Endothelial cell of umbilical vein (primary cell): Measurements from ENCODE around the gene ACTBL2. TPM values are rescaled to one million over a fixed set of nuclear protein-coding genes. Genes with fewer than 3 reads are reported as not detected.
A peak's percentile ranks its signal among the peaks of the same experiment; 100 is the strongest.

Source experiments
- BruUV-seq: library from RNA; stranded (reverse); fragments of 400-500 nt; replicated peaks from 2 replicates; lab custom pipeline; 2021; lab: Mats Ljungman, UMichigan
- CTCF ChIA-PET: fragments of 300-600, 350-600 bp; sonication (Branson Sonifier 250); formaldehyde crosslinking; loops from one replicate; lab custom pipeline; 2021; ENCODE audit warnings: antibody characterized with exemption, inconsistent platforms; lab: Charles Lee
- POLR2A ChIA-PET: fragments of 300-600, 350-600 bp; sonication (Branson Sonifier 250); formaldehyde crosslinking; loops from one replicate; lab custom pipeline; 2021; ENCODE audit warnings: antibody characterized with exemption, inconsistent platforms; lab: Charles Lee
- DNase-seq: peaks from one replicate; pipeline ENCODE4 v3.0.0-alpha.2; 2011; ENCODE audit warnings: low read depth, low spot score
- FAIRE-seq: peaks from 2 replicates; lab custom pipeline; 2011; peaks lifted over from hg19 to GRCh38; lab: Jason Lieb, UNC
- H2AFZ ChIP-seq: 2 replicates; pipeline ENCODE4 v1.6.0; 2012; ENCODE audit warnings: low read depth, low read length, control low read depth, inconsistent platforms
- H3K27ac ChIP-seq: 2 replicates; pipeline ENCODE4 v1.5.1; 2011; ENCODE audit warnings: low read depth, mild to moderate bottlenecking, control low read depth, low read length, moderate library complexity; ENCODE audit not compliant: insufficient read depth
- H3K27me3 ChIP-seq, 2 experiments: 2 replicates each; pipeline versions ENCODE4 v1.6.0 to v1.6.1; 2011; ENCODE audit warnings: low read length in 2 of 2, mixed read lengths in 1 of 2; ENCODE audit not compliant: control insufficient read depth in 2 of 2, insufficient read depth in 2 of 2
- H3K36me3 ChIP-seq, 2 experiments: 2 replicates in 1 of 2; 3 replicates in 1 of 2; pipeline ENCODE4 v1.5.1; 2011; ENCODE audit warnings: low read length in 2 of 2, mild to moderate bottlenecking in 1 of 2, moderate library complexity in 1 of 2; ENCODE audit not compliant: control insufficient read depth in 2 of 2, insufficient read depth in 2 of 2; ENCODE audit errors: extremely low read depth in 1 of 2
- H3K4me1 ChIP-seq: 3 replicates; pipeline ENCODE4 v1.5.1; 2011; ENCODE audit warnings: mild to moderate bottlenecking, low read length; ENCODE audit not compliant: control insufficient read depth, insufficient read depth; ENCODE audit errors: extremely low read depth
- H3K4me2 ChIP-seq: 2 replicates; pipeline ENCODE4 v1.6.1; 2011; ENCODE audit warnings: low read length, control low read depth, mixed read lengths; ENCODE audit not compliant: insufficient read depth
- H3K4me3 ChIP-seq, 3 experiments: fragments of 200-600 bp in 1 of 3; sonication (generic), shearing (Covaris generic) in 1 of 3; replicated peaks in 1 of 3; 2 replicates each; pipeline ENCODE4 v1.5.1; 2011 to 2016; ENCODE audit warnings: control low read depth in 3 of 3, low read length in 3 of 3, mild to moderate bottlenecking in 2 of 3, inconsistent platforms in 1 of 3, low read depth in 1 of 3, moderate library complexity in 1 of 3; ENCODE audit not compliant: insufficient read depth in 1 of 3
- H3K79me2 ChIP-seq: 2 replicates; pipeline ENCODE4 v1.6.0; 2012; ENCODE audit warnings: low read length, inconsistent platforms; ENCODE audit not compliant: control insufficient read depth, insufficient read depth
- H3K9ac ChIP-seq: replicated peaks from 2 replicates; pipeline ENCODE3; 2011; ENCODE audit warnings: low read length, control low read depth; ENCODE audit not compliant: insufficient read depth; ENCODE audit errors: extremely low read depth
- H3K9me1 ChIP-seq: replicated peaks from 3 replicates; pipeline ENCODE4 v1.6.0; 2011; ENCODE audit warnings: mild to moderate bottlenecking, low read length; ENCODE audit not compliant: control insufficient read depth, insufficient read depth; ENCODE audit errors: extremely low read depth
- H3K9me3 ChIP-seq: replicated peaks from 2 replicates; pipeline ENCODE4 v1.5.1; 2012; ENCODE audit warnings: low read length, inconsistent platforms; ENCODE audit not compliant: control insufficient read depth, insufficient read depth
- H4K20me1 ChIP-seq: replicated peaks from 2 replicates; pipeline ENCODE3; 2011; ENCODE audit warnings: mild to moderate bottlenecking, low read length; ENCODE audit not compliant: control insufficient read depth, insufficient read depth; ENCODE audit errors: extremely low read depth
- GATA2 ChIP-seq: IDR thresholded peaks from 2 replicates; pipeline ENCODE4 v1.7.0; 2011; ENCODE audit warnings: low read depth, mild to moderate bottlenecking, moderate library complexity, mixed read lengths, low read length; ENCODE audit not compliant: insufficient read length, insufficient read depth
- MAX ChIP-seq: IDR thresholded peaks from 2 replicates; pipeline ENCODE4 v1.6.1; 2011; ENCODE audit not compliant: insufficient read depth, insufficient read length
- MYC ChIP-seq: IDR thresholded peaks from one replicate; pipeline ENCODE4 v1.6.1; 2011; ENCODE audit warnings: mild to moderate bottlenecking, low read depth, low read length
- POLR2A ChIP-seq: IDR thresholded peaks from 2 replicates; pipeline ENCODE4 v1.6.1; 2012; ENCODE audit warnings: low read depth, mild to moderate bottlenecking, control low read depth, low read length
- POLR2AphosphoS5 ChIP-seq: IDR thresholded peaks from 2 replicates; pipeline ENCODE4 v1.6.1; 2012; ENCODE audit warnings: low read depth, mild to moderate bottlenecking, control low read depth, low read length, moderate library complexity; ENCODE audit not compliant: insufficient read depth
- dilution Hi-C: fragments of 300-500 bp; cut with MboI; formaldehyde crosslinking; loops from one replicate; pipeline ENCODE4 v1.15.0; 2019; ENCODE audit warnings: low sequenced_read_pairs; ENCODE audit not compliant: extremely low pct_ligation_motif_present
- intact Hi-C: fragments of 100-400 bp; cut with micrococcal nuclease; formaldehyde crosslinking; loops from one replicate; pipeline ENCODE4 v1.10.0; 2022
- polyA plus RNA-seq, 4 experiments: library from polyadenylated mRNA; depleted of rRNA in 3 of 4; stranded (reverse) in 3 of 4; unstranded in 1 of 4; fragments of >200 nt; gene quantifications; 2 replicates each; pipeline versions ENCODE4 v1.2.1 to v1.2.3, GENCODE V29; 2011 to 2012; ENCODE audit warnings: missing spikeins in 1 of 4
- total RNA-seq: library from RNA; stranded (reverse); gene quantifications from 2 replicates; pipeline ENCODE4 v1.2.3, GENCODE V29; 2021

The ACTBL2 gene
- total and polyA plus RNA-seq, 2 donors (not counting 3 experiments of a cell fraction or from before 2014, with no cell fraction given): 0.08 TPM; not detected in 1

- DNase-seq (no peak), FAIRE-seq (no peak)
- H3K4me3 ChIP-seq: no peak overlapping the region
- H3K9me1 ChIP-seq: no peaks in the 10 kb centered on the region
- H4K20me1 ChIP-seq: no peaks in the 10 kb centered on the region
- H3K79me2 ChIP-seq: no peaks in the 10 kb centered on the region
- no peaks in the 10 kb centered on the region for H3K9me3 ChIP-seq
- POLR2A ChIA-PET: no interaction called here
- H3K4me1 ChIP-seq: peaks cover 16% of the 10 kb centered on the region
- H3K9ac ChIP-seq: no peak overlapping the region
- dilution Hi-C loops (no loop called here), intact Hi-C loops (no loop called here)
- H2AFZ ChIP-seq: peak overlapping the region; percentile 79
- H3K4me2 ChIP-seq: no peak overlapping the region
- no peaks in the 10 kb centered on the region for H3K36me3 ChIP-seq
- H3K27me3 ChIP-seq: no peaks in the 10 kb centered on the region
- CTCF ChIA-PET: interaction anchor here (1.1 to 1.2 kb wide), 2 partner anchors 9 to 10 kb away, joined by 3 to 4 read pairs; no protein-coding TSS in a partner anchor
- H3K27ac ChIP-seq: no peak overlapping the region
- no peak for TF ChIP-seq POLR2A
- no TSS peak for BruUV-seq
Observed at GRCh38 chr5:57455511-57456455, 26.8 kb downstream of the ACTBL2 start.

GRCh38 chr5:57454896-57455295 lies 27.7 kb downstream of the ACTBL2 start:
- Histone ChIP-seq H3K4me3 (no peak overlapping the region), H3K9ac (no peak overlapping the region), H3K4me1 (peaks cover 20% of the 10 kb centered on the region), H4K20me1 (no peaks in the 10 kb centered on the region), H3K9me3 (no peaks in the 10 kb centered on the region), H3K4me2 (no peak overlapping the region), H2AFZ (no peak overlapping the region), H3K9me1 (no peaks in the 10 kb centered on the region), H3K36me3 (no peaks in the 10 kb centered on the region), H3K79me2 (no peaks in the 10 kb centered on the region), H3K27me3 (no peaks in the 10 kb centered on the region), H3K27ac (no peak overlapping the region)
- intact Hi-C loops (no loop called here), dilution Hi-C loops (no loop called here)
- no TSS peak for BruUV-seq
- POLR2A ChIA-PET: no interaction called here
- CTCF ChIA-PET: no interaction called here
- no peak for TF ChIP-seq MAX
- no peak for TF ChIP-seq MYC
- no peak for TF ChIP-seq POLR2AphosphoS5
- TF ChIP-seq GATA2: no peak
- no peak for FAIRE-seq
- DNase-seq: no peak
